ENCODE data around the gene EGR1. TPM values are rescaled to one million over a fixed set of nuclear protein-coding genes. Genes with fewer than 3 reads are reported as not detected.

Gene EGR1
- polyA plus RNA-seq, 1 of the 3 experiments (the other 2 are of a cell fraction) = 48.0 TPM

GRCh38 chr5:138464008-138464387 is 1.3 kb upstream of the EGR1 start (continued):
- TF ChIP-seq IRF3 (IDR thresholded peaks at IDR 0.05; ENCODE audit: low read depth, low read length) (no peak), PBX3 (IDR thresholded peaks at IDR 0.05) (0 out of 2 replicates have a peak, but pooled peaks have one; percentile 18), CTCF (IDR thresholded peaks at IDR 0.05) (peak; percentile 85), GATA2 (CRISPR knock-in tag; IDR thresholded peaks at IDR 0.05) (0 out of 2 replicates have a peak, but pooled peaks have one; percentile 8), MEF2A (IDR thresholded peaks at IDR 0.05; ENCODE audit: borderline replicate concordance, low read depth) (no peak), POLR2AphosphoS5 (IDR thresholded peaks at IDR 0.05; ENCODE audit: low read depth, low read length) (peak; percentile 81), MAX (IDR thresholded peaks at IDR 0.05; ENCODE audit: low read depth) (peak; percentile 74), FOSL2 (IDR thresholded peaks at IDR 0.05; ENCODE audit: borderline replicate concordance, low read depth) (no peak)

- CTCF ChIA-PET = interaction anchor here (0.6 to 11.7 kb wide), 33 partner anchors 9 to 939 kb away, joined by 3 to 196 read pairs (median 4); partner anchors contain the start of genes ETF1, KDM3B and SPATA24
- H3K79me2 ChIP-seq (ENCODE audit: insufficient read depth) = peaks cover 12% of the 10 kb centered on the region; the same call in 1 of the 2 replicates
- WGBS (ENCODE audit: low lambda C conversion rate) = 4% methylated on average over 24 of the region's 64 CpGs
- no peaks in the 10 kb centered on the region for H3K9me2 ChIP-seq
- peaks cover 27% of the 10 kb centered on the region for H3F3A ChIP-seq (replicated peaks; ENCODE audit: insufficient read depth)
- H3K27me3 ChIP-seq (ENCODE audit: insufficient read depth) = no peaks in the 10 kb centered on the region
- H3K4me1 ChIP-seq (ENCODE audit: control insufficient read depth in 1 of 2, insufficient read depth in 2 of 2, low read depth in 1 of 2, low read length in 1 of 2) = peaks cover 9 to 19% of the 10 kb centered on the region in 2 experiments; a peak in 1 of 4 replicates
- H3K4me3 ChIP-seq (ENCODE audit: low read depth in 2 of 2, low read length in 1 of 2) = peak overlapping the region; percentile 81 to 83
- POLR2A ChIA-PET = interaction anchor here (0.8 to 3.2 kb wide), 14 partner anchors 9 to 829 kb away, joined by 3 to 22 read pairs (median 4); partner anchors contain the start of genes CDC25C, ETF1, FAM53C and MATR3
- peak; percentile 89 for DNase-seq
- H3K27ac ChIP-seq (ENCODE audit: low read depth in 2 of 2, low read length in 1 of 2) = peak overlapping the region; percentile 91 to 99
- H3K9ac ChIP-seq = peak overlapping the region; percentile 97
- peak overlapping the region; percentile 98 for H3K4me2 ChIP-seq
- peaks cover 0 to 13% of the 10 kb centered on the region in 2 experiments for H3K36me3 ChIP-seq (replicated peaks in 1 of 2; ENCODE audit: control insufficient read depth in 1 of 2, insufficient read depth in 2 of 2, low read length in 1 of 2)
- H4K20me1 ChIP-seq (ENCODE audit: insufficient read depth) = peaks cover 37% of the 10 kb centered on the region
- peak overlapping the region; percentile 95; the same call in 1 of the 2 replicates for H2AFZ ChIP-seq (ENCODE audit: low read depth)
- no peaks in the 10 kb centered on the region for H3K9me3 ChIP-seq
- TF ChIP-seq RFX5 (IDR thresholded peaks at IDR 0.05; ENCODE audit: low read length) = no peak
- TF ChIP-seq TAF1 (IDR thresholded peaks at IDR 0.05; ENCODE audit: borderline replicate concordance, low read depth, low read length) = peak; percentile 28; the same call in 1 of the 2 replicates
- no peak for TF ChIP-seq USF2 (IDR thresholded peaks at IDR 0.05; ENCODE audit: borderline replicate concordance, low read depth, low read length)
- no peak for TF ChIP-seq YY1 (IDR thresholded peaks at IDR 0.05; ENCODE audit: low read depth)
- TF ChIP-seq FOSL2 (IDR thresholded peaks at IDR 0.05; ENCODE audit: borderline replicate concordance, low read depth) = no peak
- no peak for TF ChIP-seq GATA2 (CRISPR knock-in tag; IDR thresholded peaks at IDR 0.05)
- peak; percentile 77; the same call in 1 of the 2 replicates for TF ChIP-seq MXI1 (IDR thresholded peaks at IDR 0.05; ENCODE audit: low read depth, low read length)
- peak; percentile 57 for TF ChIP-seq POLR2AphosphoS5 (IDR thresholded peaks at IDR 0.05; ENCODE audit: low read depth, low read length)
- TF ChIP-seq MAX (IDR thresholded peaks at IDR 0.05; ENCODE audit: low read depth) = peak; percentile 51; the same call in 1 of the 2 replicates
- TF ChIP-seq GABPA (IDR thresholded peaks at IDR 0.05; ENCODE audit: low read depth) = peak; percentile 30; the same call in 1 of the 2 replicates
- no peak for TF ChIP-seq NFIC (IDR thresholded peaks at IDR 0.05; ENCODE audit: borderline replicate concordance)
- TF ChIP-seq CHD2 (IDR thresholded peaks at IDR 0.05; ENCODE audit: low read length, partially characterized antibody) = peak; percentile 96
- no peak for TF ChIP-seq RCOR1 (IDR thresholded peaks at IDR 0.05; ENCODE audit: low read length)
- peak; percentile 93 for TF ChIP-seq ZBTB33 (IDR thresholded peaks at IDR 0.05; ENCODE audit: borderline replicate concordance, low read depth)
Observed at GRCh38 chr5:138464388-138465260, 655 bp upstream of the EGR1 start.
